Retinal pigment epithelial cell (primary cell): Measurements from ENCODE around the gene SLC36A3.
"Not testable (repeated sequence)": the region's sequence is repeated elsewhere in the genome, so short reads cannot be mapped to it uniquely, and the experiment has no call there.

ENCODE experiments used
- DNase-seq: peaks from one replicate; pipeline ENCODE4 v3.0.0-alpha.2; 2010; ENCODE audit warnings: low read depth
- H3K4me3 ChIP-seq: 2 replicates; pipeline ENCODE4 v1.5.1; 2011; ENCODE audit warnings: mild to moderate bottlenecking, low read length, control low read depth, moderate library complexity
- TF ChIP-seq, protein P1 (sequence below): conservative IDR thresholded peaks from 2 replicates; pipeline ENCODE4 v1.5.1; 2011; ENCODE audit warnings: low read depth, low read length, control low read depth, inconsistent platforms

Gene SLC36A3

DNA sequence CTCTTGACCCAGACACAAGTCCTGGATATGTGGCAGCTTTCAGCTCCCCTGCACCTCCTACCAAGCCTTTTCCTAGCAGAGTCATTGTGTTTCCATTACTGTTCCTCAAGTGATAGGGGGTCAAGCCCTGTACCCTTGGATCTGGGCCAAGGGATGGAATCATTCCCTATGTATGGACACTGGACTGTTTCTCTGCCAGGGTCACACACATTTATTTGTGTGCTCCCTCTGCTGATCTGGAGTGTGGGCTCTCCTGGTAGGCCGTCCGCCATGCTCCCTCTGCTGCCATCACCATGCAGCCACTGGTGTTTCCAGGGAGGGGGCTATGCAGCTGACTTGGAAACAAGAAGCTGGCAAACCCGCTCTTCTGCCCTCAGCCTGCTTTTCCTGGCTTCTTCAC lies 41.0 kb downstream of the SLC36A3 start:
- TF ChIP-seq, protein P1, sequence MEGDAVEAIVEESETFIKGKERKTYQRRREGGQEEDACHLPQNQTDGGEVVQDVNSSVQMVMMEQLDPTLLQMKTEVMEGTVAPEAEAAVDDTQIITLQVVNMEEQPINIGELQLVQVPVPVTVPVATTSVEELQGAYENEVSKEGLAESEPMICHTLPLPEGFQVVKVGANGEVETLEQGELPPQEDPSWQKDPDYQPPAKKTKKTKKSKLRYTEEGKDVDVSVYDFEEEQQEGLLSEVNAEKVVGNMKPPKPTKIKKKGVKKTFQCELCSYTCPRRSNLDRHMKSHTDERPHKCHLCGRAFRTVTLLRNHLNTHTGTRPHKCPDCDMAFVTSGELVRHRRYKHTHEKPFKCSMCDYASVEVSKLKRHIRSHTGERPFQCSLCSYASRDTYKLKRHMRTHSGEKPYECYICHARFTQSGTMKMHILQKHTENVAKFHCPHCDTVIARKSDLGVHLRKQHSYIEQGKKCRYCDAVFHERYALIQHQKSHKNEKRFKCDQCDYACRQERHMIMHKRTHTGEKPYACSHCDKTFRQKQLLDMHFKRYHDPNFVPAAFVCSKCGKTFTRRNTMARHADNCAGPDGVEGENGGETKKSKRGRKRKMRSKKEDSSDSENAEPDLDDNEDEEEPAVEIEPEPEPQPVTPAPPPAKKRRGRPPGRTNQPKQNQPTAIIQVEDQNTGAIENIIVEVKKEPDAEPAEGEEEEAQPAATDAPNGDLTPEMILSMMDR: no peak
- H3K4me3 ChIP-seq: no peak overlapping the region

DNA sequence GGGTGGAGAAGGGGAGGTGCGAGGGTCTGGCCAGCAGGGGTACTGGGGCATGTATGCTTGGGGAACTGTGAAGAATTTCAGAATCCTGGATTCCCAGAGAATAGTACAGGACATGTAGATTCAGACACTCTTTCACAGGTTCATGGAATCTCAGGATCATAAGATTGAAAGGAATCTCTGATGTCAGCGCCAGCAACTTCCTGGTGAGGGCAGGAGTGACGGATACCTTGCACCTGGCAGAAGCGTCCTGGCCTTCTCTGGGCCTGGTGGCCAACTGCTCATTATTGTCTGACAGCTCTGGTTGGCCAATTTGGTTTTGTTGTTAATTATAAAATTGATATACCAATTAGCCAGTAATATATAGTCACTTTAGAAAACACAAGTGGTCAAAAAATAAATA lies 43.6 kb downstream of the SLC36A3 start:
- TF ChIP-seq, protein P1: no peak
- H3K4me3 ChIP-seq: no peak overlapping the region
- no peak for DNase-seq

More for the DNA sequence above, 41.0 kb downstream of the SLC36A3 start:
- DNase-seq: no peak

DNA sequence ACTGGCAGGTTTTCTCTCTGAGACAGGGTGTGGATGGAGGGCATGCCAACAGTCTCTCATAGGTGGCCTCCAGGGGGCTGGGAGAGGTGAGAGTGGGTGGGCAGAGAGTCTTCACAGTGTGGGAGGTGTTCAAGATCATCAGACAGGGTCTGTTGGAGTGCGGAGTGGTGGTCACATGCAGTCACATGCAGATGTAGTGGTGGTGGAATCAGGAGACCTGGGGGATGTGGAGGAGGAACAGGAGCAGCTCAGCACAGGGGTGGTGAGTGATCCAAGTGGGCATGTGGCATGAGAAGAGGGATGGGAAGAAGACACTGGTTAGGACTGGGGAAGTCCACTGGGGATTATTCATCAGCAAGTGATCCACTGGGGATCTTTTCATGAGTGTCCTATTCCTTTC lies 44.8 kb downstream of the SLC36A3 start:
- TF ChIP-seq, protein P1: no peak
- H3K4me3 ChIP-seq: no peak overlapping the region
- no peak for DNase-seq

DNA sequence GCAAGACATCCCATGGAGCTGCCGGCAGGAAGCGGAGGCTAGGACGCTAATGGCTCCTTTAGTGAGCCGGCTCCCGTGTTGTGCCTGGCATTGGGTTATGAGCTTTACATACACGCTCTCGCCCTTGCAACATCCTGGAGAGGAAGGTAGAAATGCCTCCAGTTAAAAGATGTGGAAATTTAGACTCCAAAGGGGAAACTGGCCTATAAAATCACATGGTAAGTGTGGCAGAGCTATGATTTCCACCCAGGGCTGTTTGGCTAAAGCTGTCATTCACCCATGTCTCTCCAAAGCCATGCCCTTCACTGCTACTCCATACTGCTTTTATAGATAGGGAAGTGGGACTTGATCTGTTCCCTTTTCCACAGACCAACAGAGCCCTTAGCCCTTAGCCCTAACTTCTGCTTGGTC lies 45.4 kb downstream of the SLC36A3 start:
- no peak for DNase-seq
- no peak overlapping the region for H3K4me3 ChIP-seq
- TF ChIP-seq, protein P1: no peak

DNA sequence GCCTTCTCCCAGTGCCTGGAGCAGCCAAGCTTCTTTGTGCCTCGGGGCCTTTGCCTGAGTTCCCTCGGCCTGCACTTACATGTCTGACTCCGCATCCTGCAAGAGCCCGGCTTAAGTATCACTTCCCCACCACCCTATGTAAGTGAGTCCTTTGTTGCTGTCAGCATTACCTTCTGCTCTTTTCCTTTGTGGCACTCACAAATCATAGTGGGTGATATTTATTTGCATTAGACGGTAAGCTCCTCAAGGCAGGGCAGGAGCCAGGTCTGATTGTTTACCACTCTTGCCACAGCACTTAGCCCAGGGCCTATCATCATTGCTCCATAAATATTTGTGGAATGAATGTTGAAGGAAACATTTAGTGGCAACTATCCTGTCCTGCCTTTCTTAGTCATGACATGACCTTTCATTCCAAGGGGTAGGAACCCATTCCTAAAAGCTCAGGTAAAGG lies 45.8 kb downstream of the SLC36A3 start:
- TF ChIP-seq, protein P1: no peak
- no peak overlapping the region for H3K4me3 ChIP-seq
- DNase-seq: no peak

DNA sequence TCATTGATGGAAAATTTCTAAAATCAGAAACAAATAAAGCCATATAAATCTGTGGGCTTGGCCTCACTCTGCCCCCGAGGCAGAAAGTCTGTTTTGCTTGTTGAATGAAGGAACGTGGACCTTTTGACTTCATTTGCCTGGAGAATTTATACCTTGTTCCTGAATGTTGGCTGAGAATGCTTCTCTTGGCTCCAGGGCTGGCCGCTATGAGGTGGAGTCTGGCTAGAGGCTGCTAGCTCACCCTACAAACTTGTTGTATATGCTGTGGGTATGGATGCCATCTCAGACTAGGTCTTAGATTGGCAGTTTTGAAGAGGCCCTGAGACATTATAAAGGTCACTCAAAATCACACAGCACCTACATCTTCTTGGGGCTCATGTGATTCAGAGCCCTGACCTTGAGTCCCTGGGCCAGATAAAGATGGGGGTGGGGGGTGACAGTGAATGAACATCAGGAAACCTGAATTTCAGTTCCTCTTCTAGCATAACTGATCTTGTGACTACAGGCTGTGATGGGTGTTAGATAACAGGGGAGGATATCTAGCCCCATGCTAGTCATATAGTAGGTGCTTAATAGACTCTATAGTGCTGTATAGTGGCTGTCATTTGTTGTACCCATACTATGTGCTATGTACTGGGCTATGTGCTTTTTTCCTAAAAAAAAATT lies 47.8 kb downstream of the SLC36A3 start:
- H3K4me3 ChIP-seq: no peak overlapping the region
- DNase-seq: no peak
- TF ChIP-seq, protein P1: no peak

DNA sequence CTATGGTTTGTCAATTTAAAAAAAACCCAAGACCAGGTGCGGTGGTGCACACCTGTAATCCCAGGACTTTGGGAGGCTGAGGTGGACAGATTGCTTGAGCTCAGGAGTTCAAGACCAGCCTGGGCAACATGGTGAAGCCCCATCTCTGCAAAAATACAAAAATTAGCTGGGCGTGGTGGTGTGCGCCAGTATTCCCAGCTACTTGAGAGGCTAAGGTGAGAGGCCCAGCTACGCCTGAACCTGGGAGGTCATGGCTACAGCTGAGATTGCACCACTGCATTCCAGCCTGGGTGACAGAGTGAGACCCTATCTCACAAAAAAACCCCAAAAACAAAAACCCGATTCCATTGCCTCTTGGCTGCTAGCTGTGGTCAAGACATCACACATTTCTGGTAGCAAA lies 48.6 kb downstream of the SLC36A3 start:
- H3K4me3 ChIP-seq, DNase-seq: not testable (repeated sequence)

DNA sequence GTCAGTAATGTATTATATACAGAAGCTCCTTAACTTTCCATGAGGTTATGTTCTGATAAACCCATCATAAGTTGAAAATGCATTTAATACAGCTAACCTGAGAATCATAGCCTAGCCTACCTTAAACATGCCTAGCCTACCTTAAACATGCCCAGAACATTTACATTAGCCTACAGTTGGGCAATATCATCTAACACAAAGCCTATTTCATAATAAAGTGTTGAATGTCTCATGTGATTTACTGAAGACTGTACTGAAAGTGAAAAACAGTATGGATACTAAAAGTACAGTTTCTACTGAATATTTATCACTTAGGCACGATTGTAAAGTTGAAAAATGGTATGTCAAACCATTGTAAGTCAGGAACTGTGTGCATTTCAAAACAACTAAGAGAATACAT lies 49.0 kb downstream of the SLC36A3 start:
- DNase-seq: no peak
- TF ChIP-seq, protein P1: no peak
- H3K4me3 ChIP-seq: no peak overlapping the region
